Peyer's patch (tissue), 4 donors: Measurements from ENCODE around the gene LIFR.

Experiments
- CTCF ChIP-seq, 6 experiments: fragments of 450-650 bp in 4 of 6; fragments of 200-600 bp in 2 of 6; sonication (generic) in 1 of 6; IDR thresholded peaks; one replicate each; pipeline ENCODE4 v1.5.1; 2017 to 2019; ENCODE audit warnings: antibody characterized with exemption in 6 of 6, mild to moderate bottlenecking in 3 of 6, moderate library complexity in 1 of 6
- POLR2A ChIP-seq, 2 donors: fragments of 450-650 bp; IDR thresholded peaks; one replicate each; pipeline ENCODE4 v1.5.1; 2017; ENCODE audit warnings: antibody characterized with exemption in 2 of 2, mild to moderate bottlenecking in 2 of 2, moderate library complexity in 2 of 2

- TF ChIP-seq CTCF (IDR thresholded peaks at IDR 0.05) (no peak), POLR2A (IDR thresholded peaks at IDR 0.05) (no peak)
Measured at GRCh38 chr5:38602641-38603040, 46.2 kb upstream of the LIFR start.
